Stimulated activated CD4-positive, alpha-beta T cell treated with anti-CD3 and anti-CD28 coated beads, Interleukin-12 subunit alpha, Interleukin-12 subunit beta, amount 100 ng/mL, for 24 hours (primary cell): ENCODE data around the gene BAAT.

Experiments used
- DNase-seq, 2 experiments: peaks; one replicate each; pipeline ENCODE4 v3.0.0-alpha.2; 2020; ENCODE audit warnings: low read depth in 2 of 2

Gene BAAT

GRCh38 chr9:101398930-101399642 is 14.3 kb upstream of the BAAT start:
- no peak for DNase-seq

DNA sequence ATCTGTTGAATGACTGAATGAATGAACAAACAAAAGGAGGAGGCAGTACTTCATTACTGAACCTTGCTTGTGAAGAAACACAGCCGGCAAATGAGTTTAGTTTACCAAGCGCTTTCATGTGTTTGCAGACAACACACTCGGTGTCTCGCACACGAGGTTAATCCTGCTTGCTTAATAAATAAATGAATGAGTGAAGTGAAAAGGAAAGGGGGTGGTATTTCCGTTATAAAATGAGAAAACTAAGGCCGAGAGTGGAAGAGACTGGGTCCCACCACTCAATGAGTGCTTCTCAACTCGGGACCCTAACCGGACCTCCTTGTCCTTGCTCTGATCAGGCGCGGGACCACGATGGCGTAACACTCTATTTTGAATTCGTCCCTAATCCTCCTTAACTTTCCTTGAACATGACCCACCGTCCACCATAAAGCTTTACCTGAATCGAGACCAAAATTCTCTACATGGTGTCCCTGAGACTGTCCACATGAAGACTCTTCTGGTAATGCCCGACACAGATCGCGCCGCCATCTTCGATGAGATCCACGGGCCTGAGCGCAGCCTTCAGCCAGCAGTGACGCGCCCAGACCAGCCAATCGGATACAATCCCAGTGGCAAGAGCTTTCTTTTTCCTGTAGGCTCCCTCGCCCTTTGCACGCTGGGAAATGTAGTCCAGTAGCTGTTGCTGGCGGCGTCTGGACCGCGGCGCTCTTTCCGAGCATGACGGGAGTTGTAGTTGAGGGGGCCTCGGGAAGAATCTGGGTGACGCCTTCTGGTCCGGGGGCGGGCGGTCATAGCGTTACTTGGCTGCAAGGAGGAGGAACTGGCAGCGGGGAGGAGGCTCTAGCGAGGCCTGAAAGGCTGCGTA is 13.5 kb upstream of the BAAT start, which contains the start of the genes MRPL50 and ZNF189:
TSS of gene MRPL50 (minus strand) at position 551 of the 862 bp plus-strand sequence. CDS start at position 525, 26 bp downstream.
TSS of gene ZNF189 (plus strand) at position 784 of the 862 bp plus-strand sequence. CDS start 306 bp downstream, outside the sequence.
- DNase-seq: peak; percentile 90 to 92

DNA sequence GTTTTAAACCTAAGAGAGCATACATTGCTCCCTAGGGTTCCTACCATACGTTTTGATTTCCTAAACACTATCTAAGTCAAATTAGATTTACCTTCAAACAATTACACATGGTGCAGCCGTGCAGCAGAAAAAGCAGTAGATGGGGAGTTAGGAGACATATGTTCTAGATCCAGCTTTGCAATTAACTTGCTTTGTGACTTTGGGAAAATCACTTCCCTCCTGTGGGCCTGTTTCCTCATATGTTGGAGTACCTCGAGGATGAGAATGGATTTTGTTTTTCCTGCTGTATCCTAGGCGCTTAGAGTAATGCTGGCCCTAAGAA is 12.9 kb upstream of the BAAT start:
- no peak for DNase-seq

DNA sequence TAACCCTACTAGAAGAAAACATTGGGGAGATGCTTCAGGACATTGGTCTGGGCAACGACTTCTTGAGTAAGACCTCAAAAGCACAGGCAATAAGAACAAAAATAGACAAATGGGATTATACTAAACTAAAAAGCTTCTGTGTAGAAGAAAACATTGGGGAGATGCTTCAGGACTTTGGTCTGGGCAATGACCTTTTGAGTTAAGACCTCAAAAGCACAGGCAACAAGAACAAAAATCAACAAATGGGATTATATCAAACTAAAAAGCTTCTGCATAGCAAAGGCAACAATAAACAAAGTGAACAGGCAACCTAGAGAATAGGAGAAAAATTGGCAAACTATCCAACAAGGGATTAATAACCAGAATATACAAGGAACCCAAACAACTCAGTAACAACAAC is 9.9 kb upstream of the BAAT start:
- no peak for DNase-seq

DNA sequence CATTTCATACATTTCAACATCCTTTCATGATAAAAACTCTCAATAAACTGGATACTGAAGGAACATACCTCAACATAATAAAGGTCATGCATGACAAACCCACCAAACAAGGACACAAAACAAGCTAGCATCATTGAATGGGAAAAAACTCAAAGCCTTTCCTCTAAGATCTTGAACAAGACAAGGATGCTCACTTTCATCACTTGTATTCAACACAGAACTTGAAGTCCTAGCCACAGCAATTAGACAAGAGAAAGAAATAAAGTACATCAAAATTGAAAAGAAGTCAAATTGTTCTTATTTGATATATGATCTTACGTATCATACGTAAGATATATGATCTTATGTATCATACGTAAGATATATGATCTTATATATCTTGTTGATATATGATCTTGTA is 8.3 kb upstream of the BAAT start:
- no peak for DNase-seq

DNA sequence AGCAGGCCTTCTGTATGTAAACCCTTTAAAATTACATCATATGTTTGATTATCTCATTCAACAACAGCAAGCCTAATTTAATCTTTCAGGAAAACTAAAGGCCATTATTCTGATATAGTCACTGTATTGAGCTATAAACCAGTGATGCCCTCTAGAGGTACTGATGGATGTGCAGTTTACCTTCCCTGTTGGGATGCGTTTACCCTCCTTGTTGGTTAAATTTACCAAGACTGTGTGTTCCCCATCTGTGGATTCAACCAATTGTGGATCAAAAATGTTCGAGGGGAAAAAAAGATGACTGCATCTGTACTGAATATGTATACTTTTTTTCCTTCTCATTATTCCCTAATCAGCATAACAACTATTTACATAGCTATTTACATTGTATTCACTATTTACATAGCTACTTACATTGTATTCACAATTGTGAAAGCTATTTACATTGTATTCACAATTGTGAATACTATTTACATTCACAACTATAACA is 3.7 kb upstream of the BAAT start:
- DNase-seq: no peak

DNA sequence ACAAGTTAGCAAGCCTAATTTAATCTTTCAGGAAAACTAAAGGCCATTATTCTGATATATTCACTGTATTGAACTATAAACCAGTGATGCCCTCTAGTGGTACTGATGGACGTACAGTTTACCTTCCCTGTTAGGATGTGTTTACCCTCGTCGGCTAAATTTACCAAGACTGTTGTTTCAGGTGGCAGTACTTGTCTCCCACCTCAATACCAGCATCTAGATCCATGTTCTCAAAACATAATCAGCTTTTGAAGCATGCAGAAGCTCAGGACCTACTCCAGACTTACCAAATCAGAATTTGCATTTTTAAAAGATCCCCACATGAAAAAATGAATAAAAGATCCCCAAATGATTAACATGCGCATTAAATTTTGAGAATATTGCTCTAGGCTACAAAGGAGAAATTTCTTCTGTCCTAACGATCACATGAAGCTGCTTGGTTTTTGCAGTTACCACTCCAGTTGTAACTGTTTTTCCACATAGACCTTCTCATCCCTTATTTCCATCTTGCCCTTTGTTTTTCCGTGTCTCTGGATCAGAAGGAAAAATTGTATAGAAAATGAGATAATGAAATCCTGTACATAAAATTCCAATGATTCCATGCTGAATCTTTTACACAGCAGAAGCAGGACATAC is 3.2 kb upstream of the BAAT start:
- DNase-seq: no peak

- DNase-seq: no peak
Measured at GRCh38 chr9:101383361-101383760, 1.4 kb downstream of the BAAT start.

DNA sequence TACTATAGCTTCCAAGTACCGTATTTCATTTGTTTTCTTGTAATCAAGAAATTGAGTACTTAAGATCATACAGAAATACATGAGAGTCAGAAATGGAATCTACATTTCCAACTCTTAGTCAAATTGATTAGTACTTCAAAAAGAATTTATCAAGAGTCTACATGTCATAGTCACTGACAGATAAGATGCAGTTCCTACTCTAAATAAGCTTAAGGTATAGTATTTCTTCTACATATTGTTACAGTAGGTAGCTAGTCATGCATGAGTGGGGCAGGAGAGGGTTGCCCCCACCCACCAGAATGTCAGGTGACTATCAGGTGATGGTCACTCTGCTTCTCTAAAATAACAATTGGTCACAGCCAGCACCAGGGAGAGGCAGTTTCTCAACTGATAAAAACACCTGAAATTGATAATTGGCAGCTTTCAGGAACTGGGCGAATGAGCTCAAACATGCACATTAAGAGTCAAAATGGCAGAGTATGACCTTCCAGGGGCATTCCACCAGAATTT is 2.9 kb downstream of the BAAT start:
- no peak for DNase-seq

DNA sequence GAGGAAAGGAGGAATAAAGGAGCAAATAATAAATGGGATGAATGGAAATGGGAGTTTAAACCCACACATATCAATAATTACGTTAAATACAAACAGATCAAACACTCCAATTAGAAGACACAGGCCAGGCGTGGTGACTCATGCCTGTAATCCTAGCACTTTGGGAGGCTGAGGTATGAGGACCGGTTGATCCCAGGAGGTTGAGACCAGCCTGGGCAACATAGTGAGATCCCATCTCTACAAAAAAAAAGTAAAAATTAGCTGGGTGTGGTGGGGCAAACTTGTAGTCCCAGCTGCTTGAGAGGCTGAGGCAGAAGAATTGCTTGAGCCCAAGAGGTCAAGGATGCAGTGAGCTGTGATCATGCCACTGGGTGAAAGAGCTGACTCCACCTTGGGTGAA is 3.7 kb downstream of the BAAT start:
- DNase-seq: no peak

DNA sequence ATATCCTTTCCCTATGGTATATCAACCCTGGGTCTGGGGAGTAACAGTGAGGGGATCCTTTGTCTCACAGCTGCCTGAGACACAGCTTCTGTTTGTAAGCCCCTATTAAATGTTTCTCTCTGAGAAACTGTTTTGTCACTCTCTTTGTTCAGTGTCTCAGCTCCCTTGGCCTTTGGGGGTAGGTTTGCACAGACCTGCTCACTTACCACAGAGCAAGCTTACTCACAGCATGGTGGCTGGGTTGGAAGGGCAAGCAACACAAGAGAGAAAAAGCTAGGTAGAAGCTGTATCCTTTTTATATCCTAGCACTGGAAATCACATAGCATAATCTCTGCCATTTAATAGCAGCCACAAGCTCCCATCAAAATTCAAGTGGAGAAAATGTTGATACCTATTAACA is 4.5 kb downstream of the BAAT start:
- no peak for DNase-seq

GRCh38 chr9:101376111-101376848 is 8.5 kb downstream of the BAAT start:
- no peak for DNase-seq

DNA sequence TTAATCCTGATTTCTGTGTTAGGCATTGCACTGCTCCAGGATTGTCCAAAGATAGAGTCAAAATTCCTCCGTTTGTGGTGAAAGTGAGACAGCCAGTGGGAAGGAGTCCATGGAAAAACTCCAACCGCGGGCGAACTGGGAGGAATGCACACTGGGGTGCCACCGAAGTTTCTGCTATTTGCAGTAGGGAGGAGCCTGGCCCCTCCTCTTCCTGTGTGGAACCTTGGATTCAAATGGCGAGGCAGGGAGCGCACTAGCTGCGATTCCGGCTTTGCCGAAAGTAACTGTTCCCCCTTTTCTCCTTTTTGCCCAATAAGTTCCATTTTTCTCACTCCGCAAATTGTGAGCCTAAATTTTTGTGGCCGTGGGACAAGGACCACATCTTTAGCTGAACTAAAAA is 9.3 kb downstream of the BAAT start:
- no peak for DNase-seq

DNA sequence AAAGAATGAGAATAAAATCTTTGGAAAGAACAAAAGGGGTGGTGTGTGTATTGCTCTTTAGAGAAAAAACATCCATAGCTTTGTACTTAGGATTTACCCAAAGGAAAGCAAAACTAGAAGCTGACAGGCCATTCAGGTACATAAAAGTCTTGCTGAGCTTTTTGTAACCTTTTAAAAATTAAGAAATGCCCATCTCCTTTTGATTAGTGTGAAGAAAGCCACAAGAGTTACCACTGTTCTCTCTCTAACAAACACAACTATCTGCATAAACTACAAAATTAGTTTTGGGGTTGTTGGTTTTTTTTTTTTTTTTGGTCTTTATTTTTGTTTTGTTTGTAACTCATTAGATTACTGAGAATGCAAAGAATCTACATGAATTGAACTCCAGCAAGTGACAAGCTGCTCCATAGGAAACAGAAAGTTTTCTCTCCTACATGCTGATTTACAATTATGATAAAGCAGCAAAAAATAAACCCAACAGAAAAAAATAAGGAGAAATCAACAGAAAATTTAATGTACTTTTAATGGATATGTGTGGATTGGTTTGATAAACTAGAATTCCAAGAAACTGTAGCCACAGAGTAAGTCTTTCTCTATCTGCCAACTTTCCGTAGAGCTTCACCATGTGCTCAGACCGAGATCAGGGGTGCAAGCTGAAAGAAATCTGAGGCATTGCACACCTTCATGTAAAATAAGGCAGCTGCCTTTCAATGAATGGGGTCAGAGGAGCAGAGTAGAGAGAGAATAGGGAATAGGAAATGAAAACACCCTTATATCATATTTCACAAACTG is 12.3 kb downstream of the BAAT start:
- DNase-seq: no peak

DNA sequence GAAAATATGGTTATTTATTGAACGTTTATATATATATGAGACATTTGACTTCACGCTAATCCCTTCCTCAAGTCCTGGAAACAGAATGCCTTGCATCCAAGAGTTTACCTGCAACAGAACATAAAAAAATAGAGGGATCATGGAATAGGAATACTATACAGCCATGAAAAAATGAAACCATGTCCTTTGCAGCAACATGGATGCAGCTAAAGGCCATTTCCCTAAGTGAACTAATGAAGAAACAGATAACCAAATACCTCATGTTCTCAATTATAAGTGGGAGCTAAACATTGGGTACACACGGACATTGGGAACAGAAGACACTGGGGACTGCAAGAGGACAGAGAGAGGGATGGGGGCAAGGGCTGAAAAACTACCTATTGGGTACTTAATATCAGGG is 13.0 kb downstream of the BAAT start:
- DNase-seq: no peak

GRCh38 chr9:101369884-101370531 is 14.8 kb downstream of the BAAT start:
- no peak for DNase-seq

DNA sequence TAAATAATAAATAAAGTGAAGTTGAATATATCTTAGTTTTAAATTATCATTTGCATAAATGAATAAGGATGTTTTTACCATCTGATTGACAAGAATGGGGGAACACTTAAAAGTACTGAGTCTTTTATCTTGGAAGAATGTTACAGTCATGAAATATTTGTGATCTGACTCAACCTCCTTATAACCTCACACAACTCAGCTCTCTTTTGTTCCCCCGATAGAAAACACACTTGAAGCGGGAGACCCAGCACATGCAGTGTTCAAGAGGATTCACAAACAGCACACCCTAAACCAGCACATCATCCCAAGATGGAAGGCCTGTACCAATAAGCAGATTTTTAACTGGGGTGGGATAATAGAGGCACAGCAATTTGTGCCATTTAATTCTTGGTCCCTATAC is 15.5 kb downstream of the BAAT start:
- no peak for DNase-seq

GRCh38 chr9:101367323-101367722 is 17.5 kb downstream of the BAAT start:
- no peak for DNase-seq

- no peak for DNase-seq
Measured at GRCh38 chr9:101366038-101366756, 18.6 kb downstream of the BAAT start.

- DNase-seq: no peak
Measured at GRCh38 chr9:101365181-101365580, 19.6 kb downstream of the BAAT start.
